CD4-positive, alpha-beta T cell (primary cell): ENCODE measurements around the gene CGB8. TPM values are rescaled to one million over a fixed set of nuclear protein-coding genes. Genes with fewer than 3 reads are reported as not detected.

Experiments
- ATAC-seq: fragments of 200-7000 bp; cut with Tn5 transposase; one replicate; pipeline ENCODE4 v1.10.0; 2022; ENCODE audit warnings: mild to moderate bottlenecking; ENCODE audit not compliant: poor library complexity
- CTCF ChIA-PET: fragments of 350-600 bp; sonication (Branson Sonifier 250); formaldehyde crosslinking; loops from one replicate; lab custom pipeline; 2021; ENCODE audit warnings: antibody characterized with exemption, inconsistent platforms; lab: Charles Lee
- POLR2A ChIA-PET: fragments of 350-600 bp; sonication (Branson Sonifier 250); formaldehyde crosslinking; loops from one replicate; lab custom pipeline; 2021; ENCODE audit warnings: antibody characterized with exemption, inconsistent platforms; lab: Charles Lee
- DNase-seq, 14 experiments: peaks; one replicate each; pipeline ENCODE4 v3.0.0-alpha.2; 2013 to 2020; ENCODE audit warnings: mixed read lengths in 2 of 14
- H3K27ac ChIP-seq, 2 donors: one replicate each; pipeline versions ENCODE4 v1.5.1 to v1.7.0; 2013; ENCODE audit warnings: low read length in 2 of 2, low read depth in 1 of 2, mild to moderate bottlenecking in 1 of 2
- H3K27me3 ChIP-seq, 2 experiments: 1 replicate in 1 of 2; 2 replicates in 1 of 2; pipeline versions ENCODE4 v1.6.1 to v1.7.0; 2013; ENCODE audit warnings: low read length in 2 of 2, control low read depth in 1 of 2, mild to moderate bottlenecking in 1 of 2, moderate library complexity in 1 of 2; ENCODE audit not compliant: insufficient read depth in 2 of 2, control insufficient read depth in 1 of 2
- H3K36me3 ChIP-seq: one replicate; pipeline ENCODE4 v1.6.1; 2013; ENCODE audit warnings: low read length, control low read depth; ENCODE audit not compliant: insufficient read depth
- H3K4me1 ChIP-seq: one replicate; pipeline ENCODE4 v1.6.1; 2013; ENCODE audit warnings: low read length, control low read depth; ENCODE audit not compliant: insufficient read depth
- H3K4me3 ChIP-seq: one replicate; pipeline ENCODE4 v1.5.1; 2013; ENCODE audit warnings: mild to moderate bottlenecking, low read length, moderate library complexity
- H3K9me3 ChIP-seq, 2 experiments: 1 replicate in 1 of 2; 2 replicates in 1 of 2; pipeline versions ENCODE4 v1.6.1 to v1.7.0; 2013; ENCODE audit warnings: low read length in 2 of 2, mild to moderate bottlenecking in 2 of 2, control low read depth in 1 of 2, moderate library complexity in 1 of 2; ENCODE audit not compliant: control insufficient read depth in 1 of 2, insufficient read depth in 1 of 2
- H3K27ac Mint-ChIP-seq: one replicate; pipeline ENCODE4 v1.8.0; 2020; ENCODE audit warnings: mixed read lengths
- H3K27me3 Mint-ChIP-seq: one replicate; pipeline ENCODE4 v1.8.0; 2021; ENCODE audit warnings: mixed read lengths
- H3K36me3 Mint-ChIP-seq: one replicate; pipeline ENCODE4 v1.8.0; 2021; ENCODE audit warnings: low read depth, mixed read lengths
- H3K4me1 Mint-ChIP-seq: one replicate; pipeline ENCODE4 v1.8.0; 2021; ENCODE audit warnings: low read depth, mixed read lengths
- H3K4me3 Mint-ChIP-seq: one replicate; pipeline ENCODE4 v1.8.0; 2020; ENCODE audit warnings: mild to moderate bottlenecking, mixed read lengths
- H3K9me3 Mint-ChIP-seq: one replicate; pipeline ENCODE4 v1.8.0; 2020; ENCODE audit warnings: mixed read lengths
- intact Hi-C, 2 experiments: fragments of 100-400 bp; cut with DNase I in 1 of 2; cut with micrococcal nuclease in 1 of 2; formaldehyde crosslinking; loops; one replicate each; pipeline versions ENCODE4 v1.15.1 to v1.9.0; 2023 to 2025; cut with DNase I, micrococcal nuclease
- total RNA-seq, 174 experiments: library from RNA in 2 of 174; stranded (reverse) in 2 of 174; gene quantifications; one replicate each; pipeline ENCODE4 v1.2.3 and lab custom pipeline; 2021 to 2026
- TF ChIP-seq, protein P1 (sequence below): fragments of 200-600 bp; IDR thresholded peaks from one replicate; pipeline ENCODE4 v1.8.0; 2022; ENCODE audit warnings: antibody characterized with exemption, mild to moderate bottlenecking

CGB8 gene
- total RNA-seq, 2 experiments from 2014 or later, result not detected

DNA sequence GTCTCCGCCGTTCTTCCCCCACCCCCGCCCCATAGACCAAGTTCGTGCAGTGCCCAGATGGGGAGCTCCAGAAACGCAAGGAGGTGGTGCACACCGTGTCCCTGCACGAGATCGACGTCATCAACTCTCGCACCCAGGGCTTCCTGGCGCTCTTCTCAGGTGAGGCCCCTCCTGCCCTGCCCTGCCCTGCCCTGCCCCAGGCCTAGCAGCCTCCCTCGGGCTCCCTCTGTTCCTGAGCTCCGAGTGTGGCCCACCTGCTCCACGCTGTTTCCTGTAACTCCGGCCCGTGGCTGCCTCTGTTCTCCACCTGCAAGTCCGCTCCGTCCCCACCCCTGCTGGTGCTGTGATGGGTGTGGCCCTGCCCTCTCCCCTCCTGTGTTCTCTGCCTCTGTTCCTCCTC, 38.5 kb downstream of the CGB8 start:
- no peak for ATAC-seq
- H3K36me3 ChIP-seq, result peaks cover 39% of the 10 kb centered on the region
- no peaks in the 10 kb centered on the region for H3K9me3 Mint-ChIP-seq
- no peaks in the 10 kb centered on the region for H3K4me1 Mint-ChIP-seq
- no peak overlapping the region for H3K4me3 ChIP-seq
- DNase-seq, result no peak
- no peaks in the 10 kb centered on the region for H3K27me3 Mint-ChIP-seq
- ChIA-PET POLR2A (no interaction called here), CTCF (no interaction called here)
- intact Hi-C loops, result no loop called here
- no peak overlapping the region for H3K4me3 Mint-ChIP-seq
- H3K27me3 ChIP-seq, result no peaks in the 10 kb centered on the region
- H3K27ac ChIP-seq, result no peak overlapping the region
- no peak overlapping the region for H3K27ac Mint-ChIP-seq
- TF ChIP-seq, protein P1, sequence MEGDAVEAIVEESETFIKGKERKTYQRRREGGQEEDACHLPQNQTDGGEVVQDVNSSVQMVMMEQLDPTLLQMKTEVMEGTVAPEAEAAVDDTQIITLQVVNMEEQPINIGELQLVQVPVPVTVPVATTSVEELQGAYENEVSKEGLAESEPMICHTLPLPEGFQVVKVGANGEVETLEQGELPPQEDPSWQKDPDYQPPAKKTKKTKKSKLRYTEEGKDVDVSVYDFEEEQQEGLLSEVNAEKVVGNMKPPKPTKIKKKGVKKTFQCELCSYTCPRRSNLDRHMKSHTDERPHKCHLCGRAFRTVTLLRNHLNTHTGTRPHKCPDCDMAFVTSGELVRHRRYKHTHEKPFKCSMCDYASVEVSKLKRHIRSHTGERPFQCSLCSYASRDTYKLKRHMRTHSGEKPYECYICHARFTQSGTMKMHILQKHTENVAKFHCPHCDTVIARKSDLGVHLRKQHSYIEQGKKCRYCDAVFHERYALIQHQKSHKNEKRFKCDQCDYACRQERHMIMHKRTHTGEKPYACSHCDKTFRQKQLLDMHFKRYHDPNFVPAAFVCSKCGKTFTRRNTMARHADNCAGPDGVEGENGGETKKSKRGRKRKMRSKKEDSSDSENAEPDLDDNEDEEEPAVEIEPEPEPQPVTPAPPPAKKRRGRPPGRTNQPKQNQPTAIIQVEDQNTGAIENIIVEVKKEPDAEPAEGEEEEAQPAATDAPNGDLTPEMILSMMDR, result no peak
- H3K4me1 ChIP-seq, result no peaks in the 10 kb centered on the region
- peaks cover 51% of the 10 kb centered on the region for H3K36me3 Mint-ChIP-seq
- no peaks in the 10 kb centered on the region for H3K9me3 ChIP-seq

DNA sequence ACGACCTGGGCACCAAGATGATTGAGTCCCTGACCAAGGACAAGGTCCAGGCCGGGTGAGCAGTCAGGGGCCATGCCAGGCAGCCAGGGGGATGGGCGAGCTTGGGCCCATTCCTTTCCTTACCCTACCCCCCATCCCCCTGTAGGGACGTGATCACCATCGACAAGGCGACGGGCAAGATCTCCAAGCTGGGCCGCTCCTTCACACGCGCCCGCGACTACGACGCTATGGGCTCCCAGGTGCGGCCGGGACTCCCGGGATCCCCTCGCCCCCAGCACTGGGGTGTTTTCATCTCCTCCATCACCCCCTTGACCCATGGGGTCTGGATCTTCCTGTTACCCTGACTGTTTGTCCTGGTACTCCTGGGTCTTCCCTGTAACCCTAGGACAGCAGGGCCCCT, 39.1 kb downstream of the CGB8 start:
- CTCF ChIA-PET, result no interaction called here
- Histone ChIP-seq H3K36me3 (peaks cover 45% of the 10 kb centered on the region), H3K9me3 (no peaks in the 10 kb centered on the region), H3K27ac (no peak overlapping the region), H3K27me3 (no peaks in the 10 kb centered on the region), H3K4me1 (no peaks in the 10 kb centered on the region), H3K4me3 (no peak overlapping the region)
- POLR2A ChIA-PET, result no interaction called here
- Mint-ChIP-seq H3K27me3 (no peaks in the 10 kb centered on the region), H3K9me3 (no peaks in the 10 kb centered on the region), H3K27ac (no peak overlapping the region), H3K4me1 (no peaks in the 10 kb centered on the region), H3K36me3 (peaks cover 58% of the 10 kb centered on the region), H3K4me3 (no peak overlapping the region)
- TF ChIP-seq, protein P1, result no peak
- intact Hi-C loops, result no loop called here
- ATAC-seq (no peak), DNase-seq (no peak)

DNA sequence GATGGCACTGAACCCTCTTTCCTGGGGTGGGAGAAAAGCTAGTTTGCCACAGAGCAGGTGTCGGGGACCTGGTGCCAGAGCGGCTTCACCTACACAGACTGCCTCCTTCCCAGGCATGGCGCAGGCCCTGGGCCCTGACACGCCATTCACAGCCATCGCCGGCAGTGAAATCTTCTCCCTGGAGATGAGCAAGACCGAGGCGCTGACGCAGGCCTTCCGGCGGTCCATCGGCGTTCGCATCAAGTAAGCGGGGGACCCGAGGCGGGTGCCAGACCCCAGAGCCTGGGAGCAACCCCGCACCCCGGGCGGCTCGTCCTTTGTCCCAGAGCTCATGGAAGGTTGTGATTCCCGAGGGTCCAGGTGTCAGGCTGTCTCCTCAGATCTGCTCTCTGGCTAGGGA, 42.0 kb downstream of the CGB8 start:
- CTCF ChIA-PET, result no interaction called here
- TF ChIP-seq, protein P1, result no peak
- Mint-ChIP-seq H3K27ac (no peak overlapping the region), H3K27me3 (no peaks in the 10 kb centered on the region), H3K36me3 (peaks cover 72% of the 10 kb centered on the region), H3K9me3 (no peaks in the 10 kb centered on the region), H3K4me3 (no peak overlapping the region), H3K4me1 (no peaks in the 10 kb centered on the region)
- POLR2A ChIA-PET, result interaction anchor here (1.6 kb wide), 1 partner anchor 14 kb away, joined by 3 read pairs; the partner anchor contains the start of genes GYS1 and RUVBL2
- H3K4me3 ChIP-seq, result no peak overlapping the region
- peaks cover 58% of the 10 kb centered on the region for H3K36me3 ChIP-seq
- no peak overlapping the region for H3K27ac ChIP-seq
- ATAC-seq, result no peak
- no peak for DNase-seq
- intact Hi-C loops, result no loop called here
- H3K27me3 ChIP-seq, result no peaks in the 10 kb centered on the region
- no peaks in the 10 kb centered on the region for H3K9me3 ChIP-seq
- no peaks in the 10 kb centered on the region for H3K4me1 ChIP-seq
